ENCODE data around the gene POLR3E. TPM values are rescaled to one million over a fixed set of nuclear protein-coding genes. Genes with fewer than 3 reads are reported as not detected.

POLR3E gene
- polyA plus RNA-seq, 1 experiment, result 60.9 TPM

DNA sequence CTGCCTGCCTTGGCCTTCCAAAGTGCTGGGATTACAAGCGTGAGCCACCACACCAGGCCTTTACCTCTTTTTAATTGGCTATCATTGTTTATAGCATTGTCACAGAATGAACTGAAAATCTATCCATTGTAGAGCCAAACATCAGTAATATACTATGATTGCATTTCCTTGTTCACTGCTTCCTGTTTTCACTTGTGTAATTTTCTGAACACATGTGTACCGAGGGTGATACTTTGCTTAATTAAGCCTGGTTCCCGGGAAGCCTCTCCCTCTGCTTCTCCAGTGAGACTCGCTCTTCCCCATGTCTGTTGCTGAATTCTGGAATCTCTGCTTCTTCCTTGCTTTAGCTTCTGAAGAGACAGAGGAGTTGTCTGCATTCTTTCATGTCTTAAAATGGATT is 33.1 kb downstream of the POLR3E start:
- no peak for DNase-seq (ENCODE audit: low read depth)
- Histone ChIP-seq H3K4me3 (ENCODE audit: low read depth, low read length) (no peak overlapping the region), H3K36me3 (ENCODE audit: control insufficient read depth, insufficient read depth, low read length) (peaks cover 21% of the 10 kb centered on the region), H3K27me3 (ENCODE audit: control insufficient read depth, insufficient read depth, low read length) (no peaks in the 10 kb centered on the region)
- ChIA-PET POLR2A (no interaction called here), CTCF (interaction anchor here (1.9 kb wide), 1 partner anchor 9 kb away, joined by 5 read pairs; no protein-coding TSS in a partner anchor)
- TF ChIP-seq CTCF (IDR thresholded peaks at IDR 0.05; ENCODE audit: insufficient read depth, low read depth, low read length), result no peak

- Histone ChIP-seq H3K36me3 (ENCODE audit: control insufficient read depth, insufficient read depth, low read length) (peaks cover 14% of the 10 kb centered on the region), H3K27me3 (ENCODE audit: control insufficient read depth, insufficient read depth, low read length) (no peaks in the 10 kb centered on the region), H3K4me3 (ENCODE audit: low read depth, low read length) (no peak overlapping the region)
- CTCF ChIA-PET, result interaction anchor here (0.7 kb wide), 1 partner anchor 126 kb away, joined by 3 read pairs; no protein-coding TSS in a partner anchor
- POLR2A ChIA-PET, result no interaction called here
- no peak for TF ChIP-seq CTCF (IDR thresholded peaks at IDR 0.05; ENCODE audit: insufficient read depth, low read depth, low read length)
- DNase-seq (ENCODE audit: low read depth), result no peak
Observed at GRCh38 chr16:22333457-22333994, 36.3 kb downstream of the POLR3E start.

- ChIA-PET POLR2A (interaction anchor here (0.6 kb wide), 1 partner anchor 204 kb away, joined by 5 read pairs; no protein-coding TSS in a partner anchor), CTCF (interaction anchor here (1.9 kb wide), 1 partner anchor 17 kb away, joined by 5 read pairs; no protein-coding TSS in a partner anchor)
- Histone ChIP-seq H3K27me3 (ENCODE audit: control insufficient read depth, insufficient read depth, low read length) (no peaks in the 10 kb centered on the region), H3K36me3 (ENCODE audit: control insufficient read depth, insufficient read depth, low read length) (peaks cover 12% of the 10 kb centered on the region), H3K4me3 (ENCODE audit: low read depth, low read length) (no peak overlapping the region)
- no peak for DNase-seq (ENCODE audit: low read depth)
- no peak for TF ChIP-seq CTCF (IDR thresholded peaks at IDR 0.05; ENCODE audit: insufficient read depth, low read depth, low read length)
Observed at GRCh38 chr16:22335668-22336246, 38.5 kb downstream of the POLR3E start.

DNA sequence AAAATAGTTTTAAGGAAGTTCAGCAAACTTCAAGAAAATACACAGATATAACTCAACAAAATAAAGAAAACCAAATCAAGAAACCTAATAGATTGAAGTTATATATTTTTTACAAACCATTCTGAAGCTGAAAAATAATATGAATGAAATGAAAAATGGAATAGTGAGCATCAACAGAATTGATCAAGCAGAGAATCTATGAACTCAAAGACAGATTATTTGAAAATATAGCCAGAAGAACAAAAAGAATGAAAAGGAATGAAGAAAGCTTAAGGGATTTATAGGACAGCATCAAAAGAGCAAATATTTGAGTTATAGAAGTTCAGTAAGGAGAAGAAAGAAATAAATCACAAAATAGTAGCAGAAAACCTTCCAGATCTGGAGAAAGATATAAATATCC is 39.4 kb downstream of the POLR3E start:
- Histone ChIP-seq H3K27me3 (ENCODE audit: control insufficient read depth, insufficient read depth, low read length) (no peaks in the 10 kb centered on the region), H3K36me3 (ENCODE audit: control insufficient read depth, insufficient read depth, low read length) (peaks cover 12% of the 10 kb centered on the region), H3K4me3 (ENCODE audit: low read depth, low read length) (no peak overlapping the region)
- ChIA-PET POLR2A (interaction anchor here (0.6 kb wide), 1 partner anchor 205 kb away, joined by 5 read pairs; no protein-coding TSS in a partner anchor), CTCF (interaction anchor here (0.5 to 1.0 kb wide), 2 partner anchors 17 to 58 kb away, joined by 3 read pairs; no protein-coding TSS in a partner anchor)
- TF ChIP-seq CTCF (IDR thresholded peaks at IDR 0.05; ENCODE audit: insufficient read depth, low read depth, low read length), result no peak
- no peak for DNase-seq (ENCODE audit: low read depth)

GRCh38 chr16:22337045-22337444 is 39.8 kb downstream of the POLR3E start:
- CTCF ChIA-PET, result interaction anchor here (0.5 to 1.4 kb wide), 3 partner anchors 9 to 59 kb away, joined by 3 read pairs; no protein-coding TSS in a partner anchor

More at GRCh38 chr16:22337045-22337444, 39.8 kb downstream of the POLR3E start:
- H3K4me3 ChIP-seq (ENCODE audit: low read depth, low read length), result no peak overlapping the region
- H3K27me3 ChIP-seq (ENCODE audit: control insufficient read depth, insufficient read depth, low read length), result no peaks in the 10 kb centered on the region
- H3K36me3 ChIP-seq (ENCODE audit: control insufficient read depth, insufficient read depth, low read length), result peaks cover 12% of the 10 kb centered on the region
- DNase-seq (ENCODE audit: low read depth), result no peak
- no peak for TF ChIP-seq CTCF (IDR thresholded peaks at IDR 0.05; ENCODE audit: insufficient read depth, low read depth, low read length)
- POLR2A ChIA-PET, result no interaction called here
